ENCODE measurements around the gene BAG1.

The BAG1 gene

DNA sequence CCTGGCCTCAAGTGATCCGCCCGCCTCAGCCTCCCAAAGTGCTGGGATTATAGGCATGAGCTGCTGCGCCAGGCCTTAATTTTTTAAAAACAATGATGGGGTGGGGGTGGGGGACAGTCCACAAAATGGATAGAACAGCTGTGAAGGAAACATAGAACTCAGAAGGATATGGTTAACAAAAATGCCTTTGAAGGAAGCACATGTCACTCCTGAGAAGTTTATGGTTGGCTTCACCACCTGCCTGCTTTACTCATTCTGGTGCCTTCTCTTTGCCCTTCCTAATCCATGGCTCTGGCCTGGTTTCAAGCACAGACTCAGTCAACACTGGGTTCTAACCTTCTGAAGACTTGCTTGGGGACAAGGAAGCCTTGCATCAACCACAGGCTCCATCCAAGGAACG, 10.3 kb downstream of the BAG1 start:
- TF ChIP-seq, protein P1, sequence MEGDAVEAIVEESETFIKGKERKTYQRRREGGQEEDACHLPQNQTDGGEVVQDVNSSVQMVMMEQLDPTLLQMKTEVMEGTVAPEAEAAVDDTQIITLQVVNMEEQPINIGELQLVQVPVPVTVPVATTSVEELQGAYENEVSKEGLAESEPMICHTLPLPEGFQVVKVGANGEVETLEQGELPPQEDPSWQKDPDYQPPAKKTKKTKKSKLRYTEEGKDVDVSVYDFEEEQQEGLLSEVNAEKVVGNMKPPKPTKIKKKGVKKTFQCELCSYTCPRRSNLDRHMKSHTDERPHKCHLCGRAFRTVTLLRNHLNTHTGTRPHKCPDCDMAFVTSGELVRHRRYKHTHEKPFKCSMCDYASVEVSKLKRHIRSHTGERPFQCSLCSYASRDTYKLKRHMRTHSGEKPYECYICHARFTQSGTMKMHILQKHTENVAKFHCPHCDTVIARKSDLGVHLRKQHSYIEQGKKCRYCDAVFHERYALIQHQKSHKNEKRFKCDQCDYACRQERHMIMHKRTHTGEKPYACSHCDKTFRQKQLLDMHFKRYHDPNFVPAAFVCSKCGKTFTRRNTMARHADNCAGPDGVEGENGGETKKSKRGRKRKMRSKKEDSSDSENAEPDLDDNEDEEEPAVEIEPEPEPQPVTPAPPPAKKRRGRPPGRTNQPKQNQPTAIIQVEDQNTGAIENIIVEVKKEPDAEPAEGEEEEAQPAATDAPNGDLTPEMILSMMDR (IDR thresholded peaks at IDR 0.05; ENCODE audit: insufficient read depth, missing control alignments): no peak
- DNase-seq (ENCODE audit: insufficient read length, low spot score): no peak
- FAIRE-seq: no peak

DNA sequence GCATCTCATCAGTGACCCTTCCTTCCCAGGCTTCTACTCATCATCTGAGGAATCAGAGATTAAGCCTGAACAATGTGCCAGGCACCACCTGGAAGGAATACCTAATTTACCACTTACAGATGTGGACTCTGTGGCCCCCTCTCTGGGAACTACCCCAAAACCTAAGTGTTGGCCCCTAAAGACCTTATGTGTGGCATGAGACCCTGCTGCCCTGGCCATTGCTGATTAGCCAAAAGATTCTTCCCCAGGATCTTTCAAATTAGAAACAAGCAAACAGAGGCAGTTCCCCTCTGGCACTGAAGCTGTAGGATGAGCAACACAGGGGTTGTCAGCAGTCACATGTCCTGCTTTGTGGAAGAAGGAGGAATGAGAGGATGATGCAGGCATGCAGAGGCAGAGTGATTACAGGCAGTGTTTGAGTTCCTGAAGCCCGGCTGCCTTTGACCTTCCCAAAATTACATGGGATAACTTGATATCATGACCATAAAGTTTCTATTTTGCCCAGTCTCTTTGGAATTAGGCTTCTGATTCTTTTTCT, 14.0 kb downstream of the BAG1 start:
- TF ChIP-seq, protein P1 (IDR thresholded peaks at IDR 0.05; ENCODE audit: insufficient read depth, missing control alignments): no peak
- FAIRE-seq (no peak), DNase-seq (ENCODE audit: insufficient read length, low spot score) (no peak)

DNA sequence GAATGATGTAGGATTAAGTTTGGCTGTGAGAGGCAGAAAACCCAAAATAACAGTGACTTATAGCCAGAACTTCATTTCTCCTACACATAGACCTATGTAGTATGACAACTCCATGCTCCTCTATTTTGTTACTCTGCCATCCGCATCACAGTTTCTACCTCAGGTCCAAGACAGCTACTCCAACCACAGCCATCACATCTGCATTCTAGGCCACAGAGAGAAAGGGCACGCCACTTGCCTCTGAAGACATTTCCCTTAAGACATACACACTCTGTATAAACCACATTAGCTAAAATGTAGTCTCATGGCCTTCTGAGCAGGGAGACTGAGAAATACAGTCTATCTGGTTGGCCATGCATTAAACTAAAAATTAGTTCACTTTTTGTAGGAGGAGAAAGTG, 14.5 kb downstream of the BAG1 start:
- FAIRE-seq (no peak), DNase-seq (ENCODE audit: insufficient read length, low spot score) (no peak)
- TF ChIP-seq, protein P1 (IDR thresholded peaks at IDR 0.05; ENCODE audit: insufficient read depth, missing control alignments): no peak

DNA sequence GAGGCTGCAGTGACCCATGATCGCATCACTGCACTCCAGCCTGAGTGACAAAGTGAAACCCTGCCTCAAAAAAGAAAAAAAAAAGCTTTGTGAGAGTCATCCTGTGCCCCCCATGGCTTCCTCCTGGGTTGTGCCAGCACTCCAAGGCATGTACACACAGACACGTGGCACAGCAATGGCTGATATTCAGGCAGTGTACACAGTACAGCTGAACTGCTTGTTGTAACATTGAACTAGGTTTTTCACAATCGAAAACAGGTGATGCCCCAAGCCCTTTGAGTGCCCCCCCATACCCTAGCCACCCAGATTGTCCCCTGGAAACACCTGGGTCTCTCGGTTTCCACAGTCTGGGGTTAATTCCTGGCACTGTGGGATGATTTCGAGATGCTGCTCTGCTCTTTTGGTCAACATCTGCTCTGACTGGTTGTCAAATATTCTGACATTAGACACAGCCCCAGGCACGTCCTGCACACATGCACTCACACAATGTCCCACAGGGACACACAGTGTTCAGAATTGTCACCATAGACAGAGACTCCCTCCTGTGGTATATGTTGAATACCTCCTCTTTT, 15.3 kb downstream of the BAG1 start:
- FAIRE-seq: no peak
- DNase-seq (ENCODE audit: insufficient read length, low spot score): no peak
- TF ChIP-seq, protein P1 (IDR thresholded peaks at IDR 0.05; ENCODE audit: insufficient read depth, missing control alignments): no peak

DNA sequence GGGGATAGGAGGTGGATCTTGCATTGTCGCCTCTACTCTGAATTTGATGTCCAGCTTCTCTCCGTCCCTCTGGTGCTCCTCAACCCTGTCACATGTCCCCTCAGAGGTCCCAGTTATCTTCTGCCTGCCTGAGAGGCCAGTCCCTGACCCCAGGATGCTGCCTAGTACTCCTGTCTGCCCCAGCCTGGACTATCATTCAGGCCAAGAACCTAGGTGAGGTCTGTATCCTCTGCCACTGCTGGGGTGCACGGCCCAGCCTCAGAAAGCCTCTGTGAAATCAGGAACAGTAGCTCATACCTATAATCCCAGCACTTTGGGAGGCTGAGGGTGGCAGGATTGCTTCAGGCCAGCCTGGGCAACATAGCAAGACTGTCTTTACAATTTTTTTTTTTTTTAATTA, 15.9 kb downstream of the BAG1 start:
- no peak for DNase-seq (ENCODE audit: insufficient read length, low spot score)
- FAIRE-seq: no peak
- TF ChIP-seq, protein P1 (IDR thresholded peaks at IDR 0.05; ENCODE audit: insufficient read depth, missing control alignments): no peak

DNA sequence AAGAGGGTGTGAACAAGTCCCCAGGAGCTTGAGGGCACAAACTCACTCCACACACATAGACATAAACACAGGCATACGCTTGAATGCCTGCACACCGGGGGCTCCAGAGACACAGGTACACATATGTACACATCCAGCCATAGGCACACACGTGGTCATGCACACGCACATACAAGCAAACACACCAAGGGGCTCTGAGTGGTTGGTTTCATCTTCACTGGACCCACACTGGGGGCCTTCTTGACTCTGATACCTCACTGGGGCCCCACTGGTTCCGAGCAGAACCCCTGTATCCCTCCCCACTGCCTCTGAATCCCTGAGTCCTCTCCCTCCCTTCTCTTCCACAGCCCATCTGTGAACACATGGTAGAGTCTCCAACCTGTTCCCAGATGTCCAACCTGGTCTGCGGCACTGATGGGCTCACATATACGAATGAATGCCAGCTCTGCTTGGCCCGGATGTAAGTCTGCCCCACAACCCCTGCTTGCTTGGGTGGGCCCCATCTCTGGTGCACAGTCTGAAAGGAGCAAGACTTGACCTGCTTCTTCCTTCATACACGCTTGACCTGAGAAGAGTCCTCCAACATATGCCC, 18.1 kb downstream of the BAG1 start:
- DNase-seq (ENCODE audit: insufficient read length, low spot score): no peak
- no peak for FAIRE-seq
- TF ChIP-seq, protein P1 (IDR thresholded peaks at IDR 0.05; ENCODE audit: insufficient read depth, missing control alignments): no peak

DNA sequence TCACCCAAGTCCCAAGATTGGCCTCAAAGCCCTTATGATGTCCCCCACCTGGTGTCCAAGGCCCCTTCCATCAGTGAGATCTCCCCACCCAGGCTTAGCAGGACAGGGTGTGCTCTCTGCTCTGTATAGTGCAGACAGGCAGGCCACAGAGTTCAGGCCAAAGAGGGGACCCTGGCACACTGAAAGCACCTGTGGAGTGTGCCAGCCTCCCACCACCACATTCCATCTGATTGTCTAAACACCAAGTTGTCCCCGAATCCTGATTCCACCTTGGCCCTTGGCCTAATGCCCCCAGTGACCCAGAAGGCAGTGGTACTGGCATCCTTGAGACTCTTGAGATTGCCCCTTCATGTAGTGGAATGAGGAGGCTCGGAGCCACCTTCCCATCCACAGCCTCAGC, 19.2 kb downstream of the BAG1 start:
- TF ChIP-seq, protein P1 (IDR thresholded peaks at IDR 0.05; ENCODE audit: insufficient read depth, missing control alignments): no peak
- DNase-seq (ENCODE audit: insufficient read length, low spot score) (no peak), FAIRE-seq (no peak)
